ENCODE measurements around the gene DDAH1. TPM values are rescaled to one million over a fixed set of nuclear protein-coding genes. Genes with fewer than 3 reads are reported as not detected.

Gene DDAH1
- total and polyA plus RNA-seq, 2 of the 4 experiments (the other 2 are of a cell fraction) = 78.0 to 94.5 TPM

- no peak for ATAC-seq (ENCODE audit: low read depth)
- in situ Hi-C loops (cut with MboI; ENCODE audit: low sequenced_read_pairs) (no loop called here), intact Hi-C loops (cut with micrococcal nuclease) (no loop called here), dilution Hi-C loops (cut with HindIII; ENCODE audit: low sequenced_read_pairs, unreplicated experiment) (no loop called here)
- Histone ChIP-seq H3K4me1 (ENCODE audit: control insufficient read depth, insufficient read depth, low read length) (peaks cover 4% of the 10 kb centered on the region), H4K20me1 (ENCODE audit: insufficient read depth, low read length) (peaks cover 3% of the 10 kb centered on the region; the same call in 1 of the 2 replicates), H2BK15ac (ENCODE audit: low read depth, low read length) (no peak overlapping the region), H2BK5ac (ENCODE audit: low read depth, low read length, poor library complexity, severe bottlenecking) (no peak overlapping the region), H2BK120ac (ENCODE audit: low read depth, low read length) (no peak overlapping the region), H4K8ac (ENCODE audit: low read depth in 2 of 2, low read length in 2 of 2) (no peak overlapping the region), H3K9me1 (ENCODE audit: insufficient read depth, low read length) (peaks cover 3% of the 10 kb centered on the region), H3K14ac (replicated peaks; ENCODE audit: low read depth, low read length) (no peak overlapping the region), H3K4me3 (ENCODE audit: insufficient read depth, low read depth, low read length) (no peak overlapping the region), H3K27me3 (ENCODE audit: control insufficient read depth, insufficient read depth, low read length) (no peaks in the 10 kb centered on the region), H3K79me1 (ENCODE audit: low read depth in 1 of 2, low read length in 2 of 2) (peaks cover 35 to 64% of the 10 kb centered on the region in 2 experiments), H3K4ac (ENCODE audit: low read depth, low read length) (no peak overlapping the region), H2BK20ac (ENCODE audit: low read depth, low read length) (no peak overlapping the region), H3K27ac (ENCODE audit: insufficient read depth, low read length) (no peak overlapping the region), H3K18ac (ENCODE audit: low read depth, low read length) (no peak overlapping the region), H3K36me3 (ENCODE audit: control insufficient read depth, insufficient read depth, low read length) (0 out of 2 replicates have a peak, but pooled peaks cover 1% of the 10 kb centered on the region), H3K4me2 (ENCODE audit: low read depth, low read length) (no peak overlapping the region), H3K9me3 (ENCODE audit: control insufficient read depth, insufficient read depth, low read length) (peaks cover 10% of the 10 kb centered on the region), H4K5ac (ENCODE audit: low read depth, low read length) (no peak overlapping the region), H2AK9ac (replicated peaks; ENCODE audit: low read depth, low read length, poor library complexity) (no peak overlapping the region), H2AFZ (replicated peaks; ENCODE audit: low read length, poor library complexity) (no peak overlapping the region), H2AK5ac (ENCODE audit: low read depth, low read length) (no peak overlapping the region), H3K9ac (ENCODE audit: low read depth, low read length) (no peak overlapping the region), H4K91ac (ENCODE audit: insufficient read depth, low read depth, low read length) (no peak overlapping the region), H3K56ac (ENCODE audit: extremely low read depth, insufficient read depth, low read length) (no peak overlapping the region), H3K23ac (ENCODE audit: low read depth, low read length) (no peak overlapping the region)
- ChIA-PET POLR2A (ENCODE audit: unreplicated experiment) (no interaction called here), CTCF (no interaction called here)
- TF ChIP-seq RFX5 (IDR thresholded peaks at IDR 0.05; ENCODE audit: low read depth, low read length) (no peak), MAFK (IDR thresholded peaks at IDR 0.05; ENCODE audit: low read depth, low read length) (no peak), MAZ (IDR thresholded peaks at IDR 0.05; ENCODE audit: borderline replicate concordance, low read depth, low read length) (no peak), MXI1 (IDR thresholded peaks at IDR 0.05; ENCODE audit: borderline replicate concordance, low read depth, low read length) (no peak), SMC3 (IDR thresholded peaks at IDR 0.05; ENCODE audit: low read depth, low read length) (no peak), CHD1 (IDR thresholded peaks at IDR 0.05; ENCODE audit: low read depth, low read length) (no peak), CEBPB (IDR thresholded peaks at IDR 0.05; ENCODE audit: low read depth, low read length) (no peak), BHLHE40 (IDR thresholded peaks at IDR 0.05; ENCODE audit: low read depth, low read length) (no peak), USF2 (IDR thresholded peaks at IDR 0.05; ENCODE audit: low read depth, low read length) (no peak), RCOR1 (IDR thresholded peaks at IDR 0.05; ENCODE audit: insufficient replicate concordance, low read length) (no peak), FOS (IDR thresholded peaks at IDR 0.05; ENCODE audit: low read depth, low read length) (no peak), CTCF (conservative IDR thresholded peaks at IDR 0.05; ENCODE audit: low read depth, low read length) (no peak), POLR2A (IDR thresholded peaks at IDR 0.05; ENCODE audit: low read depth, low read length) (no peak), NFE2L2 (IDR thresholded peaks at IDR 0.05; ENCODE audit: low read depth, low read length) (no peak), RAD21 (IDR thresholded peaks at IDR 0.05; ENCODE audit: low read length) (no peak)
- TF ChIP-seq, protein P1, sequence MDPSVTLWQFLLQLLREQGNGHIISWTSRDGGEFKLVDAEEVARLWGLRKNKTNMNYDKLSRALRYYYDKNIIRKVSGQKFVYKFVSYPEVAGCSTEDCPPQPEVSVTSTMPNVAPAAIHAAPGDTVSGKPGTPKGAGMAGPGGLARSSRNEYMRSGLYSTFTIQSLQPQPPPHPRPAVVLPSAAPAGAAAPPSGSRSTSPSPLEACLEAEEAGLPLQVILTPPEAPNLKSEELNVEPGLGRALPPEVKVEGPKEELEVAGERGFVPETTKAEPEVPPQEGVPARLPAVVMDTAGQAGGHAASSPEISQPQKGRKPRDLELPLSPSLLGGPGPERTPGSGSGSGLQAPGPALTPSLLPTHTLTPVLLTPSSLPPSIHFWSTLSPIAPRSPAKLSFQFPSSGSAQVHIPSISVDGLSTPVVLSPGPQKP (IDR thresholded peaks at IDR 0.05; ENCODE audit: borderline replicate concordance, low read depth, low read length) = no peak
- no TSS peak for BruUV-seq (replicated peaks)
- no peak for DNase-seq
- WGBS, 2 experiments (ENCODE audit: extremely low coverage in 2 of 2, insufficient read length in 1 of 2) = 100% methylated on average over 1 of the region's 1 CpG; no CpG with 5 or more reads in 1 of the 2 experiments
These were observed 44.8 kb downstream of the DDAH1 start for GRCh38 chr1:85420199-85420598.
